Measurements from ENCODE around the gene SERPINB12.

GRCh38 chr18:63492851-63493250, 49.3 kb upstream of the SERPINB12 start:
- TF ChIP-seq CTCF (IDR thresholded peaks at IDR 0.05; ENCODE audit: insufficient read depth, low read depth, low read length) (no peak), EZH2 (IDR thresholded peaks at IDR 0.05; ENCODE audit: insufficient read depth, low read length) (no peak)

All from astrocyte (in vitro differentiated cells and primary cell).